ENCODE data around the gene PCARE. TPM values are rescaled to one million over a fixed set of nuclear protein-coding genes. Genes with fewer than 3 reads are reported as not detected.

The PCARE gene
- polyA plus RNA-seq, 1 experiment = not detected

DNA sequence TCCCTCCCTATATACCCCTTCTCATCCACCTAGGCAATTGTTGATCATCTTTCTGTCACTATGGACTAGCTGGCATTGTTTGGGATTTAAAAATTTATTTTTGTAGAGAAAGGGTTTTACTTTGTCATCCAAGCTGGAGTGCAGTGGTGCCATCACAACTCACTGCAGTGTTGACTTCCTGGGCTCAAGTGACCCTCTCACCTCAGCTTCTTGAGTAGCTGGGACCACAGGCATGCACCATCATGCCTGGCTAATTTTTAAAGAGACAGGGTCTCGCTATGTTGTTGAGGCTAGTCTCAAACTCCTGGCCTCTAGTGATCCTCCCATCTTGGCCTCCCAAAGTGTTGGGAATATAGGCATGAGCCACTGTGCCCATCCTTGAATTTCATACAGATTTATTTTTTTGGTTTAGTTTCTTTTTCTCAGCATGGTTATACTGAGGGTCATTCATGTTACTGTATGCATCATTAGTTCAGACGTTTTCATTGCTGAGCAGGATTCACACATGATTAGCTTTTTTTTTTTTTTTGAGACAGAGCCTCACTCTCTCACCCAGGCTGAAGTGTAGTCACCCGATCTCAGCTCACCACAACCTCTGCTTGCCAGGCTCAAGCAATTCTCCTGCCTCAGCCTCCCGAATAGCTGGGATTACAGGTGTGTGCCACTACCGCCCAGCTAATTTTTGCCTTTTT is 8.6 kb upstream of the PCARE start:
- POLR2A ChIA-PET = no interaction called here
- TF ChIP-seq, protein P1, sequence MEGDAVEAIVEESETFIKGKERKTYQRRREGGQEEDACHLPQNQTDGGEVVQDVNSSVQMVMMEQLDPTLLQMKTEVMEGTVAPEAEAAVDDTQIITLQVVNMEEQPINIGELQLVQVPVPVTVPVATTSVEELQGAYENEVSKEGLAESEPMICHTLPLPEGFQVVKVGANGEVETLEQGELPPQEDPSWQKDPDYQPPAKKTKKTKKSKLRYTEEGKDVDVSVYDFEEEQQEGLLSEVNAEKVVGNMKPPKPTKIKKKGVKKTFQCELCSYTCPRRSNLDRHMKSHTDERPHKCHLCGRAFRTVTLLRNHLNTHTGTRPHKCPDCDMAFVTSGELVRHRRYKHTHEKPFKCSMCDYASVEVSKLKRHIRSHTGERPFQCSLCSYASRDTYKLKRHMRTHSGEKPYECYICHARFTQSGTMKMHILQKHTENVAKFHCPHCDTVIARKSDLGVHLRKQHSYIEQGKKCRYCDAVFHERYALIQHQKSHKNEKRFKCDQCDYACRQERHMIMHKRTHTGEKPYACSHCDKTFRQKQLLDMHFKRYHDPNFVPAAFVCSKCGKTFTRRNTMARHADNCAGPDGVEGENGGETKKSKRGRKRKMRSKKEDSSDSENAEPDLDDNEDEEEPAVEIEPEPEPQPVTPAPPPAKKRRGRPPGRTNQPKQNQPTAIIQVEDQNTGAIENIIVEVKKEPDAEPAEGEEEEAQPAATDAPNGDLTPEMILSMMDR (IDR thresholded peaks at IDR 0.05; ENCODE audit: low read depth, low read length) = no peak
- CTCF ChIA-PET = no interaction called here
- DNase-seq (ENCODE audit: low read depth, low spot score) = no peak
- peaks cover 16% of the 10 kb centered on the region for H3K9me3 ChIP-seq (ENCODE audit: control insufficient read depth, insufficient read depth, low read length)
- H3K27me3 ChIP-seq (ENCODE audit: control insufficient read depth, insufficient read depth, low read length) = no peaks in the 10 kb centered on the region
- no peak overlapping the region for H3K4me3 ChIP-seq (ENCODE audit: low read depth, low read length)
- H3K27ac ChIP-seq (ENCODE audit: low read depth, low read length) = no peak overlapping the region

DNA sequence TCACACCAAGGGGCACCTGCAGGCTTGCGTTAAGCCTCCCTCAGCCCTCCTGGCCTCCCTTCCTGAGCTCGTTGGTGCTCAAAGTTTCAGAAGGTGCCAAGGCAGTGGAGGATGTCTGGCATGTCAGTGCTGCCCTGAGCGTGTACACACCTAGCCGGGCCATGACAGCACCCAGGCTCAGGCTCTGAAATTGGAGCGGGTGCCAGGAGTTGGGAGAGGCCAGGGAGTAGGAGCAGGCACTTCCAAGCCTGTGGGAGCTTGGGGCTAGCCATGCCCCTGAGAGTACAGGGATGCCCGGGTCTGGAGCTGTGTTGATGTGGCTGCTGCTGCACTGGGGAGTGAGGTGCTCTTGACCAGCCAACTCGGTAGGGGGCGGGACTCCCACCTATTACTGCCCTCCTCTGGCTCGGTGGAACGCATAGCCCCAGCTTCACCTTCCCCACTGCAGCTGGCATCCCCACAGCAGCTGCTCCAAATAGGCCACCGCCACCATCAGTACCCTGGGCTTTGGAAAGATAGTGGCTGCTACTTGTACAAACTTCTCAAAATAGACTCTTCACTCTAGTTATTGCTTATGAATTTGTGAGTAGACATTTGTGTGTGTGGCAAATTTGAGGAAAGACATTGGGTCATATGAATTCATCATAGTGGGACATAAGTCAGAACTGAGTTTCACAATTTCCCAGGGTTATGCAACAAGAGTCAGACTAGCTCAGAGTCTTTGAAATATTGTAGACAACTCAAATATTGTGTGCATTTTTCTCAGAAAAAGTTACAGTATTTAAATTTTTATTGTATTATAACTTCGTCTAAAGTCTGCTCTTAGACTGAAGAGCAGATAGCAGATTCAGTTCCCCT is 6.8 kb upstream of the PCARE start:
- no peak for DNase-seq (ENCODE audit: low read depth, low spot score)
- H3K27ac ChIP-seq (ENCODE audit: low read depth, low read length) = no peak overlapping the region
- no peaks in the 10 kb centered on the region for H3K27me3 ChIP-seq (ENCODE audit: control insufficient read depth, insufficient read depth, low read length)
- H3K9me3 ChIP-seq (ENCODE audit: control insufficient read depth, insufficient read depth, low read length) = peaks cover 16% of the 10 kb centered on the region
- ChIA-PET CTCF (no interaction called here), POLR2A (no interaction called here)
- no peak overlapping the region for H3K4me3 ChIP-seq (ENCODE audit: low read depth, low read length)
- TF ChIP-seq, protein P1 (IDR thresholded peaks at IDR 0.05; ENCODE audit: low read depth, low read length) = no peak

DNA sequence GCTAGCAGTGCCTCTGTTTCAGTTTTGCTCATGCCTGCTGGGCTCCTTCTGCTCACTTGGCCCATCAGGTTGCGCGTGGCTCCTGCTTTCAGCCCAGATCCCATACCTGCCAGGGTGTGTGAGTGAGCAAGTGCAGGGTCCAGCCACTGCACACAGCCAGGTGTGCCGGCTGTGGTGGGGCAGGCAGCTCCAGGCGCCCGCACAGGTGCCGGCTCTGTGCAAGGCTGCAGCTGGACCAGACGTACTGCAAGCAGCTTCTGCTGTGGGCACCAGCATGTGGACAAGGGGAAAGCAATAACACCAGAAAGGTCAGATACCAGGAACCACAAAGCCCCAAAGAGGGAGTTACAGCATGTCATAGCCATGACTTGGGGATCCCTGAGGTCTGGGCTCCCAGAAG is 5.6 kb upstream of the PCARE start:
- ChIA-PET POLR2A (no interaction called here), CTCF (no interaction called here)
- DNase-seq (ENCODE audit: low read depth, low spot score) = no peak
- TF ChIP-seq, protein P1 (IDR thresholded peaks at IDR 0.05; ENCODE audit: low read depth, low read length) = no peak
- Histone ChIP-seq H3K27ac (ENCODE audit: low read depth, low read length) (no peak overlapping the region), H3K4me3 (ENCODE audit: low read depth, low read length) (no peak overlapping the region), H3K27me3 (ENCODE audit: control insufficient read depth, insufficient read depth, low read length) (no peaks in the 10 kb centered on the region), H3K9me3 (ENCODE audit: control insufficient read depth, insufficient read depth, low read length) (peaks cover 16% of the 10 kb centered on the region)

DNA sequence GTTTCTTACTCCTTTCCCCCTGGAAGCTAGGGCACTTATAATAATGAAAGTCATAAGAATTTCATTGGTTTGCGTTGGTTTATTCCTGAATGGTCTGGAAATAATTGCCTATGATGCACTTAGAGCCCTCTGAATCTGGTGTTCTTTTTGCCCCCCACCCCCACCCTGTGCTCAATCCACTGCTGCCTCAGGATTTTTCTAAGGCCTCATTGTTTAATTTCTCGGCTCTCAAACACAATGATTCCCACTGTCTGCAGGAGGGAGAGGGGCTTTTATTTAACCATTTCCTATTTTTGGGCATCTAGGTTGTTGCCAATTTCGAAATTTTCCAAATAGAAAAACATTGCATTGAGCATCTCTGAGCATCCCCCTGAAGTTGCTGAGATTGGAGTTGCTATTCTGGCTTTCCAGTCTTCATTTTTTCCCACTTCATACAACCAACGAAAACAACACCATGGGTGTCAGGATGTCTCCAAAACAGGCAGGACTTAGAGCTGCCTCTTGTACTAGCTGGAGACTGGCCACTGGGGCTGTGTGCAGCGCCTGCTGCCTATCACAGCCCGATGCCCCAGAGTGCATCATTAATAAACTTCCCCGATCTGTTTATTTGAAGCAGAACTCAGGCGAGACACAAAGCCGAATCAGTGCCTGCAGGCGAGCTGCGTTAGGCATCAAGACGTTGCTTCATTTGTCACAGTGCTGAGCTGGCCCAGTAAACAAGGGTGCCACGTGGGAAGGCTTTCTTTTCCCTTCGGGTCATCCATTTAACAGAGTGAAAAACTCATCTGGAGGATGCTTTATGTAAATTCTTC is 1.8 kb upstream of the PCARE start:
- TF ChIP-seq, protein P1 (IDR thresholded peaks at IDR 0.05; ENCODE audit: low read depth, low read length) = peak; percentile 31
- Histone ChIP-seq H3K9me3 (ENCODE audit: control insufficient read depth, insufficient read depth, low read length) (peaks cover 15% of the 10 kb centered on the region), H3K27ac (ENCODE audit: low read depth, low read length) (no peak overlapping the region), H3K27me3 (ENCODE audit: control insufficient read depth, insufficient read depth, low read length) (peaks cover 2% of the 10 kb centered on the region), H3K4me3 (ENCODE audit: low read depth, low read length) (no peak overlapping the region)
- POLR2A ChIA-PET = no interaction called here
- no peak for DNase-seq (ENCODE audit: low read depth, low spot score)
- CTCF ChIA-PET = interaction anchor here (0.5 to 1.6 kb wide), 5 partner anchors 8 to 509 kb away, joined by 3 to 6 read pairs (median 3); no protein-coding TSS in a partner anchor
